ENCODE data around the gene MED9. TPM values are rescaled to one million over a fixed set of nuclear protein-coding genes. Genes with fewer than 3 reads are reported as not detected.

MED9 gene
- total RNA-seq, 1 donor from 2014 or later = 13.8 TPM

DNA sequence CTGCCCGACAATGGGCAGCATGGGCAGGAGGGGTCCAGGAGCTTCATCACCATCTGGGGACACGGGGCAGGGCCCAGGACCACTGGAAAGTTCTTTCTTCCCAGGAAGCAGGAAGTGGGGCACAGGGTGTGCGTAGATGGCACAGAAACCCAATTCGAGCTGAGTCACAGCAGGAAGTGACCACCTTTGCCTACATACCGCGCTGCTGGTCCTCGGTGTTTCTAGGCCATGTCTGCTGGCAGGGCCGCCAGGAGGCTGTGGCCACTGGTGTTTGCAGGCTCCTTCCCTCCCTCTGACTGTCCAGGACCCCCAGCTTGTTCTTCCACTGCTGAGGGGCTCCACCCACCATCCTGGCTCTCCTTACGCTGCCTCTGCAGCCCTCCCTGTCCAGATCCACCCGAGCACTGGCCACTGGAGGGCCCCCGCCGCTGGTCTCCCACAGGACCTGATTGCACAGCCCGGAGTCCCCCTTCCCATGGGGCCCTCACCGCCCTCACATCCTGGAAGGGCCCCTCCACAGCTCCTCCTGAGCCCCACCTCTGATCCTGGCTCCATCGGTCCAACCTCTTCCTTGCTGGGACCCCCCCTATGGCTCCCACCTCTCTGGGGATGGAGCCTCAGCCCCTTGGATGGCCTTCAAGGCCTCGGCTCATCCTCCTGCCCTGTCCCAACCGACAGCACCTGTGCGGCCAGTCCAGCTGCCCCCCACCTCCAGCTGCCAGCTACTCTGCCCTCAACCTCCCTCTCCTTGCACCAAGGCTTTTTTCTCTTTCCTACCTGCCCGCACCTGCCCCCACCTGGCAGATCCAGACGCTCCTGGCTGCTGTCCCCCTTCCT is 33.9 kb downstream of the MED9 start:
- no peak overlapping the region for H3K4me3 ChIP-seq
- no peak overlapping the region for H3K27ac ChIP-seq
- H3K9me3 ChIP-seq = no peaks in the 10 kb centered on the region
- H3K4me1 ChIP-seq = peaks cover 4% of the 10 kb centered on the region
- H3K27me3 ChIP-seq = no peaks in the 10 kb centered on the region
- intact Hi-C loops (cut with DNase I) = no loop called here
- ATAC-seq = no peak
- TF ChIP-seq, protein P1, sequence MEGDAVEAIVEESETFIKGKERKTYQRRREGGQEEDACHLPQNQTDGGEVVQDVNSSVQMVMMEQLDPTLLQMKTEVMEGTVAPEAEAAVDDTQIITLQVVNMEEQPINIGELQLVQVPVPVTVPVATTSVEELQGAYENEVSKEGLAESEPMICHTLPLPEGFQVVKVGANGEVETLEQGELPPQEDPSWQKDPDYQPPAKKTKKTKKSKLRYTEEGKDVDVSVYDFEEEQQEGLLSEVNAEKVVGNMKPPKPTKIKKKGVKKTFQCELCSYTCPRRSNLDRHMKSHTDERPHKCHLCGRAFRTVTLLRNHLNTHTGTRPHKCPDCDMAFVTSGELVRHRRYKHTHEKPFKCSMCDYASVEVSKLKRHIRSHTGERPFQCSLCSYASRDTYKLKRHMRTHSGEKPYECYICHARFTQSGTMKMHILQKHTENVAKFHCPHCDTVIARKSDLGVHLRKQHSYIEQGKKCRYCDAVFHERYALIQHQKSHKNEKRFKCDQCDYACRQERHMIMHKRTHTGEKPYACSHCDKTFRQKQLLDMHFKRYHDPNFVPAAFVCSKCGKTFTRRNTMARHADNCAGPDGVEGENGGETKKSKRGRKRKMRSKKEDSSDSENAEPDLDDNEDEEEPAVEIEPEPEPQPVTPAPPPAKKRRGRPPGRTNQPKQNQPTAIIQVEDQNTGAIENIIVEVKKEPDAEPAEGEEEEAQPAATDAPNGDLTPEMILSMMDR (IDR thresholded peaks at IDR 0.05) = no peak
- DNase-seq = no peak
- H3K36me3 ChIP-seq = no peaks in the 10 kb centered on the region

- ATAC-seq (no peak), DNase-seq (peak; percentile 54)
- intact Hi-C loops (cut with DNase I) = no loop called here
- H3K27ac ChIP-seq = no peak overlapping the region
- H3K36me3 ChIP-seq = no peaks in the 10 kb centered on the region
- H3K27me3 ChIP-seq = no peaks in the 10 kb centered on the region
- no peaks in the 10 kb centered on the region for H3K9me3 ChIP-seq
- TF ChIP-seq, protein P1 (IDR thresholded peaks at IDR 0.05) = no peak
- H3K4me1 ChIP-seq = peaks cover 4% of the 10 kb centered on the region
- H3K4me3 ChIP-seq = no peak overlapping the region
Observed at GRCh38 chr17:17511293-17511741, 34.5 kb downstream of the MED9 start.

DNA sequence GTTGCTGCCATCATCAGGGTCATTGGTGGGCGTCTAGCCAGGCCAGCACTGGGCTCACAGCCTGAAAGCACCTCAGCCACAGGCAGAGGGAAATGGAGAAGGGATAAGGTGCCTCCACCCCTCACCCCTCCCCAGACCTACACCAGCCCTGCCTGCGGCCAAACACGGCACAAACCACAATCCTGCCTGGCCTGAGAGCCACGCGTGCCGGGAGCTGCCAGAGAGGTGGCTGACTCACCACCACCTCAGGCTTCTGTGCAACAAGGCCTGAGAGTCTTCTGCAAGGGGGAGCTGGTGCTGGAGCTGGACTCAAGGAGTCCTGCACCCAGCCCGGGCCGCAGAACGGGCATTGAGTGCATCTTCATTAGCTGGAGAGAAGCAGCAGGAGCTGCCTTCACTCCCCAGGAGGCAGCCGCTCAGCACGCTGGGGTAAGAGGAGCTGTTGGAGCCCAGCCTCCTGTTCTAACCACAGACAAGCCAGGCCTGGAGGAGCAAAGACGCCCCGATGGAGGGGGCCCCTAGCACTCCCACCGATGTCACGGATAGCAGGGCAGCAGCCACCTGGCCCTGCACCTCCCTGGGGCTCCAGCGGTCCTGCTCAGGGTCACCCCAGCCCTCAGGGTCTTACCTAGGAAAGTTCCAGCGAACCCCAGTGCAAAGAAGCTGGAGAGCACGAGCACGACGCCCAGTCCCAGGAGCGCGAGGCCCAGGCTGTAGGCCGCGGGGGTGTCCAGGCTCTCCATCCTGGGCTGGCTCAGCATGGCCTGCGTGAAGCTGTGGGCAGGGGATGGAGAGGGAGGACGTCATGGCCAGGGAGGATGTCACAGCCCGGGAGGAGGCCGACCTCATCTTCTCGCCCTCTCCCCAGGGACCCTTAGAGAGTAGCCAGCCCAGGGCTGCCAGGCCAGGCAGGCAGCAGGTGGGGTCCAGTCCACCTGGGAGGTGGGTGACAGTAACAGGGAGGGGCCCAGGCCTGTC is 35.4 kb downstream of the MED9 start:
- DNase-seq = no peak
- Histone ChIP-seq H3K27ac (no peak overlapping the region), H3K27me3 (no peaks in the 10 kb centered on the region), H3K36me3 (no peaks in the 10 kb centered on the region), H3K4me3 (no peak overlapping the region), H3K4me1 (no peaks in the 10 kb centered on the region), H3K9me3 (no peaks in the 10 kb centered on the region)
- ATAC-seq = no peak
- TF ChIP-seq, protein P1 (IDR thresholded peaks at IDR 0.05) = no peak
- intact Hi-C loops (cut with DNase I) = no loop called here

- H3K4me1 ChIP-seq = no peaks in the 10 kb centered on the region
- no peaks in the 10 kb centered on the region for H3K27me3 ChIP-seq
- ATAC-seq = no peak
- no peak overlapping the region for H3K27ac ChIP-seq
- H3K4me3 ChIP-seq = no peak overlapping the region
- intact Hi-C loops (cut with DNase I) = no loop called here
- H3K9me3 ChIP-seq = no peaks in the 10 kb centered on the region
- TF ChIP-seq, protein P1 (IDR thresholded peaks at IDR 0.05) = no peak
- DNase-seq = no peak
- no peaks in the 10 kb centered on the region for H3K36me3 ChIP-seq
Observed at GRCh38 chr17:17512866-17513265, 36.1 kb downstream of the MED9 start.

- TF ChIP-seq, protein P1 (IDR thresholded peaks at IDR 0.05) = no peak
- Histone ChIP-seq H3K27ac (no peak overlapping the region), H3K36me3 (no peaks in the 10 kb centered on the region), H3K27me3 (no peaks in the 10 kb centered on the region), H3K4me3 (no peak overlapping the region), H3K4me1 (no peaks in the 10 kb centered on the region), H3K9me3 (no peaks in the 10 kb centered on the region)
- ATAC-seq = no peak
- no peak for DNase-seq
- intact Hi-C loops (cut with DNase I) = no loop called here
Observed at GRCh38 chr17:17513626-17514025, 36.8 kb downstream of the MED9 start.

Data from upper lobe of right lung (tissue), 1 donor.